ENCODE data around the gene KCNQ2. TPM values are rescaled to one million over a fixed set of nuclear protein-coding genes. Genes with fewer than 3 reads are reported as not detected.
A peak's percentile ranks its signal among the peaks of the same experiment; 100 is the strongest.

KCNQ2 gene
- total RNA-seq, 1 donor from 2014 or later: 39.5 TPM

DNA sequence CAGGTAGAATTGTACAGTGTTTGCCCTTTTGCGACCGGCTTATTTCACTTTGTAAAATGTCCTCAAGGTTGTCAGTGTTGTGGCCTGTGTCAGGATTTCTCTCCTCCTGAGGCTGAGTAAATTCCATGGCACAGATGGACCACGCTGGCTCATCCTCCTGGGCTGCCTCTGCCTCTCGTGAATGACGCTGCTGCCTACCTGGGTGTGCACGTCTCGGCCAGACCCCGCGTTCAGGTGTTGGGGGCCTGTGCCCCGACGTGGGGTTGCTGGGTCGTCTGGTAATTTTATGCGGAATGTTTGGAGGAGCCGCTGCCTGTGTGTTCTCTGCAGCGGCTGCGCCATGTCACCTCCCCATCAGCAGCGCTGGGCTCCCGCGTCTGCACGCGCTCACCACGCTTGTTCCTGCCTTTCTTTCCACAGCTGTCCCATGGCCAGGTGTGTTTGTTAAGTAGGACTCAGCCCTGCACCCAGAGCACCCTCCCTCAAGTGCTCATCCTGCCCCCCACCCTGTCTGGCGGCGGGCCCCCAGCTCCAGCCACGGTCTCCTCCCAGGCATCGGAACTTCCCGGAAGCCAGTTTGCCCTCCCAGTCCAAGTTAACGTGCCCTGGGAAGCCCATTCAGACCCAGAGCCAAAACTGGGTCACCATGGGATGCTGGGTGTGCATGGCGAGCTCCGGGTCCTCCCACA lies 75.2 kb downstream of the KCNQ2 start:
- Histone ChIP-seq H3K79me2 (ENCODE audit: low read depth) (no peaks in the 10 kb centered on the region), H2AFZ (replicated peaks) (no peak overlapping the region), H3K4me1 (peaks cover 9% of the 10 kb centered on the region), H3K4me2 (no peak overlapping the region), H3K9ac (no peak overlapping the region), H3K27me3 (peaks cover 5% of the 10 kb centered on the region), H4K20me1 (ENCODE audit: low read depth) (no peaks in the 10 kb centered on the region), H3K27ac (no peak overlapping the region), H3F3A (ENCODE audit: low read depth) (no peaks in the 10 kb centered on the region), H3K4me3 (no peak overlapping the region), H3K9me3 (ENCODE audit: low read depth) (no peaks in the 10 kb centered on the region), H3K36me3 (no peaks in the 10 kb centered on the region)
- Mint-ChIP-seq H3K4me1 (peaks cover 19% of the 10 kb centered on the region), H3K27ac (no peak overlapping the region), H3K36me3 (no peaks in the 10 kb centered on the region), H3K4me3 (no peak overlapping the region), H3K9me3 (peaks cover 2% of the 10 kb centered on the region), H3K27me3 (ENCODE audit: insufficient read depth, low read depth) (peaks cover 17% of the 10 kb centered on the region)
- TF ChIP-seq EZH2phosphoT487 (IDR thresholded peaks at IDR 0.05) (no peak), EZH2 (IDR thresholded peaks at IDR 0.05) (no peak)
- TF ChIP-seq, protein P1, sequence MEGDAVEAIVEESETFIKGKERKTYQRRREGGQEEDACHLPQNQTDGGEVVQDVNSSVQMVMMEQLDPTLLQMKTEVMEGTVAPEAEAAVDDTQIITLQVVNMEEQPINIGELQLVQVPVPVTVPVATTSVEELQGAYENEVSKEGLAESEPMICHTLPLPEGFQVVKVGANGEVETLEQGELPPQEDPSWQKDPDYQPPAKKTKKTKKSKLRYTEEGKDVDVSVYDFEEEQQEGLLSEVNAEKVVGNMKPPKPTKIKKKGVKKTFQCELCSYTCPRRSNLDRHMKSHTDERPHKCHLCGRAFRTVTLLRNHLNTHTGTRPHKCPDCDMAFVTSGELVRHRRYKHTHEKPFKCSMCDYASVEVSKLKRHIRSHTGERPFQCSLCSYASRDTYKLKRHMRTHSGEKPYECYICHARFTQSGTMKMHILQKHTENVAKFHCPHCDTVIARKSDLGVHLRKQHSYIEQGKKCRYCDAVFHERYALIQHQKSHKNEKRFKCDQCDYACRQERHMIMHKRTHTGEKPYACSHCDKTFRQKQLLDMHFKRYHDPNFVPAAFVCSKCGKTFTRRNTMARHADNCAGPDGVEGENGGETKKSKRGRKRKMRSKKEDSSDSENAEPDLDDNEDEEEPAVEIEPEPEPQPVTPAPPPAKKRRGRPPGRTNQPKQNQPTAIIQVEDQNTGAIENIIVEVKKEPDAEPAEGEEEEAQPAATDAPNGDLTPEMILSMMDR (IDR thresholded peaks at IDR 0.05): no peak
- no peak for DNase-seq (ENCODE audit: low spot score)

DNA sequence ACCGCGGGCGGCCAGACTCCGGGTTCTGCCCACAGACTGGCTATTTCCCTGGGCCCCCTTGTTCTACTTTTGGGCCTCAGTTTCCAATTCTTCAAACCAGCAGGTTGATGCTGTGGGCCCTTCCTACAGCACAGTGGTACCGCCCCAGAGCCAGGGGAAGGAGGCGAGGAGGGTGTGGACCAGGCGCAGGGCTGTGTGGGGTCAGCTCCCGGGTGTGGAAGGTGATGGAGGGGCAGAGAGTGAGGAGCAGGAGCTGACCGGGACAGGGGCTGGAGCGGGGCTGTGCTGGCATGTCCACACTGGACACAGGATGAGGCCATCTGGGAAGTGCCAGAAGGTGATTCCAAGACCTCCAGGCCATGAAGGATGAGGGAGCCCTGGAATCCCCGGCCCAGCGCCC lies 76.2 kb downstream of the KCNQ2 start:
- H3K9me3 Mint-ChIP-seq: peaks cover 4% of the 10 kb centered on the region
- peaks cover 5% of the 10 kb centered on the region for H3K27me3 ChIP-seq
- no peaks in the 10 kb centered on the region for H3K79me2 ChIP-seq (ENCODE audit: low read depth)
- H3K9ac ChIP-seq: no peak overlapping the region
- H3K4me3 Mint-ChIP-seq: no peak overlapping the region
- H3K4me1 ChIP-seq: peaks cover 9% of the 10 kb centered on the region
- H3K4me3 ChIP-seq: no peak overlapping the region
- no peak for DNase-seq (ENCODE audit: low spot score)
- no peak overlapping the region for H3K27ac Mint-ChIP-seq
- no peak overlapping the region for H2AFZ ChIP-seq (replicated peaks)
- H3K9me3 ChIP-seq (ENCODE audit: low read depth): no peaks in the 10 kb centered on the region
- peaks cover 12% of the 10 kb centered on the region for H3K27me3 Mint-ChIP-seq (ENCODE audit: insufficient read depth, low read depth)
- H3K4me2 ChIP-seq: no peak overlapping the region
- no peaks in the 10 kb centered on the region for H3K36me3 ChIP-seq
- no peaks in the 10 kb centered on the region for H4K20me1 ChIP-seq (ENCODE audit: low read depth)
- peaks cover 19% of the 10 kb centered on the region for H3K4me1 Mint-ChIP-seq
- H3K36me3 Mint-ChIP-seq: no peaks in the 10 kb centered on the region
- H3K27ac ChIP-seq: no peak overlapping the region
- TF ChIP-seq EZH2 (IDR thresholded peaks at IDR 0.05) (no peak), EZH2phosphoT487 (IDR thresholded peaks at IDR 0.05) (no peak)
- TF ChIP-seq, protein P1 (IDR thresholded peaks at IDR 0.05): no peak
- H3F3A ChIP-seq (ENCODE audit: low read depth): no peaks in the 10 kb centered on the region

DNA sequence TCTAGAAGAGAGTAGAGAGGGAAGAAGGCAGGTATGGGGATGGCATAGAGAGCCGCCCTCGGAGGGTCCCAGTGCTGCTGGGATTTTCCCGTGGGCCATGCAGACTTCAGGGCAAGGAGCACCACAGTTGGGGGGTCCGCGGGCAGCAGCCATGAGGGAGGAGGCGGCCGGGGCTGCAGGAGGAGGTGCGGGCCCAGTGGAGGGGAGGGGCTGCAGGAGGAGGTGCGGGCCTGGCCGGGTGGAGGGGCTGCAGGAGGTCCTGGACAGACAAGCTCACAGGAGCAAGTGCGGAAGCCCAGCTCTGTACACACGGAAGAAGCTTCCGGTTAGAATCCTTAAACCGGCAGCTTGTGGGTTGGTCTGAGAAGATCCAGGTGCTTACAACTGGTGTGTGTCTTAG lies 76.7 kb downstream of the KCNQ2 start:
- Histone ChIP-seq H3K4me2 (no peak overlapping the region), H3K9me3 (ENCODE audit: low read depth) (no peaks in the 10 kb centered on the region), H3K36me3 (no peaks in the 10 kb centered on the region), H4K20me1 (ENCODE audit: low read depth) (no peaks in the 10 kb centered on the region), H3K27ac (no peak overlapping the region), H3K79me2 (ENCODE audit: low read depth) (no peaks in the 10 kb centered on the region), H2AFZ (replicated peaks) (no peak overlapping the region), H3F3A (ENCODE audit: low read depth) (no peaks in the 10 kb centered on the region), H3K9ac (no peak overlapping the region), H3K4me3 (no peak overlapping the region), H3K27me3 (peaks cover 5% of the 10 kb centered on the region), H3K4me1 (peaks cover 9% of the 10 kb centered on the region)
- Mint-ChIP-seq H3K27ac (peak overlapping the region; percentile 33), H3K27me3 (ENCODE audit: insufficient read depth, low read depth) (peaks cover 10% of the 10 kb centered on the region), H3K9me3 (peaks cover 10% of the 10 kb centered on the region), H3K4me1 (peaks cover 19% of the 10 kb centered on the region), H3K4me3 (no peak overlapping the region), H3K36me3 (no peaks in the 10 kb centered on the region)
- TF ChIP-seq, protein P1 (IDR thresholded peaks at IDR 0.05): no peak
- TF ChIP-seq EZH2 (IDR thresholded peaks at IDR 0.05) (no peak), EZH2phosphoT487 (IDR thresholded peaks at IDR 0.05) (no peak)
- DNase-seq (ENCODE audit: low spot score): no peak
